Ascending aorta (tissue), 2 donors: ENCODE data around the gene ZNF223. TPM values are rescaled to one million over a fixed set of nuclear protein-coding genes. Genes with fewer than 3 reads are reported as not detected.

Experiments used
- DNase-seq, 2 donors: peaks; one replicate each; pipeline ENCODE4 v3.0.0-alpha.2; 2019; ENCODE audit warnings: low spot score in 2 of 2
- H3K27ac ChIP-seq, 2 donors: fragments of 200-600 bp; sonication (generic); one replicate each; pipeline ENCODE4 v1.5.1; 2016 to 2017; ENCODE audit warnings: mild to moderate bottlenecking in 1 of 2
- H3K27me3 ChIP-seq: fragments of 200-600 bp; sonication (generic); one replicate; pipeline ENCODE4 v1.5.1; 2017
- H3K36me3 ChIP-seq, 2 donors: fragments of 200-600 bp; sonication (generic); one replicate each; pipeline ENCODE4 v1.5.1; 2016
- H3K4me1 ChIP-seq, 2 donors: fragments of 200-600 bp; sonication (generic); one replicate each; pipeline ENCODE4 v1.5.1; 2016 to 2017; ENCODE audit warnings: mild to moderate bottlenecking in 1 of 2
- H3K4me3 ChIP-seq, 2 donors: fragments of 200-600 bp; sonication (generic); one replicate each; pipeline ENCODE4 v1.5.1; 2016 to 2017; ENCODE audit warnings: mild to moderate bottlenecking in 1 of 2
- H3K9me3 ChIP-seq, 2 donors: fragments of 200-600 bp; sonication (generic); one replicate each; pipeline ENCODE4 v1.5.1; 2016
- intact Hi-C: fragments of 100-400 bp; cut with DNase I; formaldehyde crosslinking; loops from one replicate; pipeline ENCODE4 v1.15.1; 2023
- total RNA-seq: library from RNA; depleted of rRNA; stranded (reverse); fragments of >200 nt; gene quantifications from one replicate; pipeline ENCODE4 v1.1.0, GENCODE V29; 2016
- TF ChIP-seq, protein P1 (sequence below), 3 experiments: fragments of 200-600 bp in 2 of 3; fragments of 450-650 bp in 1 of 3; sonication (generic) in 2 of 3; IDR thresholded peaks; one replicate each; pipeline ENCODE4 v1.5.1; 2016 to 2019; ENCODE audit warnings: antibody characterized with exemption in 3 of 3, mild to moderate bottlenecking in 1 of 3, moderate library complexity in 1 of 3

ZNF223 gene
- total RNA-seq, 1 donor from 2014 or later, result not detected

DNA sequence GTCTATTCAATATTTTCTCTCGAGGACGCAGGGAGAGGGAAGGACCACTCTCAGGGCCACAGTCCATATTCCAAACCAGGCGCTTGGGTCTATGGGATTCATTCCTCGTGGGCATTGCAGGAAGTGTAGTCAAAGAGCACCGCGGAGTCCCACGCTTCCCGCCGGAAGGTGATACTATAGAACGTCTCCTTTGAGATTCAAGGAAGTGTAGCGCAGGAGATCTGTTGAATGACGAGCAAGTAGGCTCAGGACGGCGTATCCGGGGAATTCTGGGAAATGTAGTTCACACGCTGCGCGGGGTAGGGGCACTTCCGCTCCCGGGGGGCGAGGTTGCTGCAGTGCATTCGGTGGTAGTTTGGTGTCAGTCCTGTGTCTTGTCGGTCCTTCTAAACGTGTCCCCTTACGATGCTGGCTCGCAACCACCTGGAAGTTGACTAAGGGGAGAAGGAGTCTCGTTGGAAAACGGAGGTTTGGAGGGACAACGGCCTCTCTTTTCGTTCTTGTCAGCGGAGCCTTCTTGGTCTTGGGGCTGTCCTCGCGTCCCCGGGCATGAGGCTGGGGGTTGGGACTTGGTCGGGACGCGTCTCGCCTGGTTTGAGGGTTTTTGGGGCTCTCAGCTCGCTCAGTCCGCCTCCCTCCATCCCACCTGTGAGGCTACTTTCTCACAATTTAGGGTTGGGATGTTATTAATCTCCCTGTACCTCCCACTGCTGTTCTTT lies 20.1 kb downstream of the ZNF223 start, which contains the start of gene ZNF284:
Gene ZNF284 (plus strand): TSS at position 336 of the 719 bp plus-strand sequence. CDS start 4,231 bp downstream, outside the sequence.
- Histone ChIP-seq H3K27ac (peak within 1 kb of the TSS; percentile 12 to 48), H3K4me1 (peaks cover 0 to 9% of the 10 kb centered on the region in 2 donors), H3K36me3 (peaks cover 5 to 18% of the 10 kb centered on the region in 2 donors), H3K27me3 (no peaks in the 10 kb centered on the region), H3K9me3 (peaks cover 6 to 21% of the 10 kb centered on the region in 2 donors), H3K4me3 (peak within 1 kb of the TSS; percentile 44 to 79)
- TF ChIP-seq, protein P1, sequence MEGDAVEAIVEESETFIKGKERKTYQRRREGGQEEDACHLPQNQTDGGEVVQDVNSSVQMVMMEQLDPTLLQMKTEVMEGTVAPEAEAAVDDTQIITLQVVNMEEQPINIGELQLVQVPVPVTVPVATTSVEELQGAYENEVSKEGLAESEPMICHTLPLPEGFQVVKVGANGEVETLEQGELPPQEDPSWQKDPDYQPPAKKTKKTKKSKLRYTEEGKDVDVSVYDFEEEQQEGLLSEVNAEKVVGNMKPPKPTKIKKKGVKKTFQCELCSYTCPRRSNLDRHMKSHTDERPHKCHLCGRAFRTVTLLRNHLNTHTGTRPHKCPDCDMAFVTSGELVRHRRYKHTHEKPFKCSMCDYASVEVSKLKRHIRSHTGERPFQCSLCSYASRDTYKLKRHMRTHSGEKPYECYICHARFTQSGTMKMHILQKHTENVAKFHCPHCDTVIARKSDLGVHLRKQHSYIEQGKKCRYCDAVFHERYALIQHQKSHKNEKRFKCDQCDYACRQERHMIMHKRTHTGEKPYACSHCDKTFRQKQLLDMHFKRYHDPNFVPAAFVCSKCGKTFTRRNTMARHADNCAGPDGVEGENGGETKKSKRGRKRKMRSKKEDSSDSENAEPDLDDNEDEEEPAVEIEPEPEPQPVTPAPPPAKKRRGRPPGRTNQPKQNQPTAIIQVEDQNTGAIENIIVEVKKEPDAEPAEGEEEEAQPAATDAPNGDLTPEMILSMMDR (IDR thresholded peaks at IDR 0.05), result no peak
- DNase-seq, result peak; percentile 54 to 92
- intact Hi-C loops, result loop anchor here (1.0 to 5.0 kb wide), 3 partner anchors 21 to 70 kb away; partner anchors contain the start of genes ZNF224 and ZNF230

DNA sequence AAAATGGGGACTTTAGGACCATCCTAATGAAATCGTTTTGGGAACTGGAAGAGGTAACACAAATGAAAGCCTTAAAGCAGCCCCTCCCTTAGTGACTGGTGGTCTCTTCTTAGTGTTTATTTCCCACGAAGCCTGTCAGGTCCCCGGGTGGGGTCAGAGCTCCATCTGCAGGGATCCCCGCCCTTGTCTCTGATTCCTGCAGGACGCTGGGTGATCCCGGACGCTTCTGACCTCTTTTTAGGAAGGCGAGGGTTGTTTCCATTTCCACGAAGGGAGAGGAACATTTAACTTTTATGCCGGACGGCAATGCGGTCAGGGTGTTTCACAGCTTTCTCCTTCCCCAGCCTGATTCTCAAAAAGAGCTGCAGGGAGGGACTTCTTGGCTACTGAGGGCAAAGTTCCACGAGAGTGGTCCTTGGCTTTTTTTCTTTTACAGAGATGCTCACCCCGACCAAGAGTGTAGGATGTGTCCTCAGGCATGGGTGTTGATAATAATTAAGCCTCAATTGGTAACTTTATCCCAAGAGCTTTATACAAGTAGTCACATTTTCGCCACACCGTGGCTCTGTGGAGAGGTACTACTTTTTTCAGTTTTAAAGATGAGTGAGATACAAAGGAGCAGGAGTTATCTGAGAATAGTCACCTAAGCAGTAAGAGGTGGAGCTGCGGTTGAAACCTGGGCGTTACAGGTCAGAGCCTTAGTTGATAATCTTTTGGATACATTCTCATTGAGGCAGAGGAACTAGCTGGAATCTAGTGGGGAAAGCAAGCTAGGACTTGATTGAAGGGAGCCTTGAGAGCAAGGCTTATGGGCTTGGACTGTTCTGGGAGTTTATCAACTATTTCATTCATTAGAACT lies 20.9 kb downstream of the ZNF223 start:
- H3K36me3 ChIP-seq, result peaks cover 0 to 16% of the 10 kb centered on the region in 2 donors
- TF ChIP-seq, protein P1 (IDR thresholded peaks at IDR 0.05), result no peak
- intact Hi-C loops, result loop anchor here (1.0 to 5.0 kb wide), 3 partner anchors 21 to 70 kb away; partner anchors contain the start of genes ZNF224 and ZNF230
- H3K9me3 ChIP-seq, result peaks cover under 1 to 13% of the 10 kb centered on the region in 2 donors
- DNase-seq, result no peak
- peaks cover 0 to 9% of the 10 kb centered on the region in 2 donors for H3K4me1 ChIP-seq
- H3K27me3 ChIP-seq, result no peaks in the 10 kb centered on the region
- peak overlapping the region; percentile 44 to 79 for H3K4me3 ChIP-seq
- H3K27ac ChIP-seq, result peak overlapping the region in 1 of 2 donors; percentile 48

DNA sequence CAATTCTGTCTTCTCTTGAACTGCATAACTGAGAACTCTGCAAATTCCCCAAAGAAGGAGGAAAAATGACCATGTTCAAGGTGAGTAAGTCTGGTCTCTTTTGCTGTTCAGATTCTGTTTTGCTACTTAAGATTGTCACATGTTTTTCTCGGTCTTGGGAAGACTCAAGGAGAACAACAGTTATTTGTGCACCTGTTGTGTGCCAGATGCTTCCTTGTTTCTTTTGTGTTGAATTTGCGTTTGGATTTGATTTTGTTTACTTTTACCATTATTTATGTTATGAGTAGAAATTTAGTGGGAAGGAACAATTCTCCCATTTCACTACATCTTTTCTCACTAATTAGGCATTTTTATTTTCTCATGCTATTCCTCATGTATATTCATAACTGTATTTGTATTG lies 24.5 kb downstream of the ZNF223 start:
- Histone ChIP-seq H3K4me3 (no peak overlapping the region), H3K36me3 (peaks cover 22 to 46% of the 10 kb centered on the region in 2 donors), H3K4me1 (peaks cover 0 to 9% of the 10 kb centered on the region in 2 donors), H3K27ac (no peak overlapping the region), H3K27me3 (no peaks in the 10 kb centered on the region), H3K9me3 (no peaks in the 10 kb centered on the region)
- TF ChIP-seq, protein P1 (IDR thresholded peaks at IDR 0.05), result no peak
- intact Hi-C loops, result no loop called here
- DNase-seq, result no peak

DNA sequence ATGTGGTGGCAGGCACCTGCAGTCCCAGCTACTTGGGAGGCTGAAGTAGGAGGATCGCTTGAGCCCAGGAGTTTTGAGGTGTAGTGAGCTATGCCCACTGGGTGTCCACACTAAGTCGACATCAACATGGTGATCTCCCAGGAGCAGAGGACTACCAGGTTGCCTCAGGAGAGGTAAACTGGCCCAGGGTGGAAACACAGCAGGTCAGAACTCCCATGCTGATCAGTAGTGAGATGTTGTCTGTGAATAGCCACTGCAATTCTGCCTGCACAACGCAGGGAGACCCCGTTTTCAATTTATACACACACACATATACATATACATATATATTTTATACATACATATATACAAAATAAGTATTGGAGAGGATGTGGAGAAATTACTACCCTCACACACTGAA lies 40.3 kb downstream of the ZNF223 start:
- no peaks in the 10 kb centered on the region for H3K4me1 ChIP-seq
- H3K4me3 ChIP-seq, result no peak overlapping the region
- H3K9me3 ChIP-seq, result peaks cover 0 to 6% of the 10 kb centered on the region in 2 donors
- H3K27ac ChIP-seq, result no peak overlapping the region
- DNase-seq, result no peak
- intact Hi-C loops, result loop anchor here (5.0 kb wide), 2 partner anchors 120 to 265 kb away; partner anchors contain the start of genes ZNF112 and ZNF227
- H3K36me3 ChIP-seq, result peaks cover 10 to 15% of the 10 kb centered on the region in 2 donors
- no peaks in the 10 kb centered on the region for H3K27me3 ChIP-seq
- TF ChIP-seq, protein P1 (IDR thresholded peaks at IDR 0.05), result no peak
